Transverse colon (tissue), 4 donors: ENCODE data around the gene OR4S1. TPM values are rescaled to one million over a fixed set of nuclear protein-coding genes. Genes with fewer than 3 reads are reported as not detected.

Experiments used
- DNase-seq: peaks from one replicate; pipeline ENCODE4 v3.0.0-alpha.2; 2019
- H3K27ac ChIP-seq, 4 donors: fragments of 200-600 bp; sonication (generic); 2 replicates each; pipeline ENCODE4 v1.5.1; 2016 to 2018; ENCODE audit warnings: inconsistent platforms in 4 of 4
- H3K27me3 ChIP-seq: fragments of 200-600 bp; sonication (generic); 2 replicates; pipeline ENCODE4 v1.5.1; 2017; ENCODE audit warnings: inconsistent platforms
- H3K36me3 ChIP-seq, 4 donors: fragments of 200-600 bp; sonication (generic); 2 replicates each; pipeline ENCODE4 v1.5.1; 2017 to 2019; ENCODE audit warnings: inconsistent platforms in 4 of 4
- H3K4me1 ChIP-seq, 4 donors: fragments of 200-600 bp; sonication (generic); 2 replicates each; pipeline ENCODE4 v1.5.1; 2017 to 2020; ENCODE audit warnings: inconsistent platforms in 4 of 4
- H3K4me3 ChIP-seq, 4 donors: fragments of 200-600 bp; sonication (generic); 1 replicate in 1 of 4; 2 replicates in 3 of 4; pipeline versions ENCODE4 v1.5.1 to v1.6.1; 2017 to 2019; ENCODE audit warnings: inconsistent platforms in 4 of 4
- H3K9me3 ChIP-seq, 2 donors: fragments of 200-600 bp; sonication (generic); 2 replicates each; pipeline ENCODE4 v1.5.1; 2017 to 2019; ENCODE audit warnings: inconsistent platforms in 2 of 2
- CTCF ChIP-seq, 5 experiments: fragments of 200-600 bp in 3 of 5; fragments of 450-650 bp in 2 of 5; sonication (generic) in 3 of 5; IDR thresholded peaks; 1 replicate in 2 of 5; 2 replicates in 3 of 5; pipeline ENCODE4 v1.5.1; 2016 to 2017; ENCODE audit warnings: antibody characterized with exemption in 5 of 5, inconsistent platforms in 3 of 5, mild to moderate bottlenecking in 2 of 5, moderate library complexity in 1 of 5
- EP300 ChIP-seq: sonication (generic); formaldehyde crosslinking; IDR thresholded peaks from one replicate; pipeline ENCODE4 v1.6.1; 2017; ENCODE audit warnings: antibody characterized with exemption, low read depth
- POLR2A ChIP-seq: fragments of 450-650 bp; IDR thresholded peaks from one replicate; pipeline ENCODE4 v1.6.1; 2016; ENCODE audit warnings: antibody characterized with exemption, mild to moderate bottlenecking, moderate library complexity
- POLR2AphosphoS5 ChIP-seq, 3 donors: sonication (generic); formaldehyde crosslinking; IDR thresholded peaks; one replicate each; pipeline ENCODE4 v1.6.1; 2016; ENCODE audit warnings: antibody characterized with exemption in 3 of 3
- WGBS, 2 donors: methylation state at CpG; one replicate each; pipeline ENCODE4 v1.1.5; 2018; ENCODE audit warnings: low coverage in 1 of 2; 5-methylcytosine and 5-hydroxymethylcytosine counted together
- in situ Hi-C, 4 donors: fragments of 200-750 bp; cut with MboI; loops; one replicate each; pipeline versions ENCODE4 v1.15.0 to v1.15.1; 2017; ENCODE audit warnings: low sequenced_read_pairs in 3 of 4, low pct_ligation_motif_present in 1 of 4, low pct_unique_long_range_greater_than_20kb in 1 of 4
- intact Hi-C: fragments of 100-400 bp; cut with DNase I; formaldehyde crosslinking; loops from one replicate; pipeline ENCODE4 v1.15.1; 2023; ENCODE audit warnings: low total_unique reads
- total RNA-seq, 4 donors: library from RNA; depleted of rRNA; stranded (reverse); fragments of >200 nt; gene quantifications; one replicate each; pipeline ENCODE4 v1.1.0, GENCODE V29; 2016

The OR4S1 gene
- total RNA-seq, 4 donors from 2014 or later, result not detected

GRCh38 chr11:48354013-48354412 lies 48.0 kb downstream of the OR4S1 start:
- Histone ChIP-seq H3K4me1 (no peaks in the 10 kb centered on the region), H3K36me3 (no peaks in the 10 kb centered on the region), H3K27ac (no peak overlapping the region), H3K9me3 (peaks cover 0 to 5% of the 10 kb centered on the region in 2 donors), H3K4me3 (no peak overlapping the region), H3K27me3 (no peaks in the 10 kb centered on the region)
- DNase-seq, result no peak
- WGBS, 2 donors, result 66 to 93% methylated on average over 4 of the region's 4 CpGs
- intact Hi-C loops (no loop called here), in situ Hi-C loops (no loop called here)
- TF ChIP-seq CTCF (IDR thresholded peaks at IDR 0.05), result no peak
- TF ChIP-seq POLR2A, result no peak
- no peak for TF ChIP-seq EP300
- TF ChIP-seq POLR2AphosphoS5 (IDR thresholded peaks at IDR 0.05), result no peak

GRCh38 chr11:48354677-48355076 lies 48.7 kb downstream of the OR4S1 start:
- intact Hi-C loops (no loop called here), in situ Hi-C loops (loop anchor here in 1 of 4 donors (5.0 kb wide), 1 partner anchor 1673 kb away; no protein-coding TSS in a partner anchor)
- Histone ChIP-seq H3K27me3 (no peaks in the 10 kb centered on the region), H3K4me3 (no peak overlapping the region), H3K27ac (no peak overlapping the region), H3K9me3 (peaks cover 0 to 5% of the 10 kb centered on the region in 2 donors), H3K4me1 (no peaks in the 10 kb centered on the region), H3K36me3 (no peaks in the 10 kb centered on the region)
- TF ChIP-seq POLR2AphosphoS5 (IDR thresholded peaks at IDR 0.05) (no peak), EP300 (no peak), CTCF (IDR thresholded peaks at IDR 0.05) (no peak), POLR2A (no peak)
- no peak for DNase-seq
- 71 to 90% methylated on average over 1 of the region's 1 CpG for WGBS, 2 donors

Other genes with a start within 250 kb of the OR4S1 start
- gene OR4B1, start 89.4 kb upstream of the OR4S1 start, total RNA-seq, result not detected
- gene OR4X2, start 61.1 kb upstream of the OR4S1 start, total RNA-seq, result not detected
- gene OR4X1, start 42.4 kb upstream of the OR4S1 start, total RNA-seq, result not detected
- gene OR4C3, start 18.7 kb downstream of the OR4S1 start, total RNA-seq, result not detected
- gene OR4C5, start 60.2 kb downstream of the OR4S1 start, total RNA-seq, result not detected
- gene OR4A47, start 182.6 kb downstream of the OR4S1 start, total RNA-seq, result not detected